IMR-90 (cell line): Measurements from ENCODE around the gene FOXM1. TPM values are rescaled to one million over a fixed set of nuclear protein-coding genes. Genes with fewer than 3 reads are reported as not detected.

ENCODE experiments used
- ATAC-seq: fragments of 200-7000 bp; cut with Tn5 transposase; 2 replicates; pipeline ENCODE4 v1.9.1; 2020; ENCODE audit warnings: low read depth, mild to moderate bottlenecking, moderate library complexity
- BruUV-seq: library from RNA; stranded (reverse); fragments of 400-500 nt; replicated peaks from 2 replicates; lab custom pipeline; 2021; lab: Mats Ljungman, UMichigan
- CTCF ChIA-PET: fragments of 300-600 bp; formaldehyde crosslinking; extraction: SDS; loops from one replicate; lab custom pipeline; 2021; ENCODE audit warnings: antibody characterized with exemption; lab: Yijun Ruan, JAX
- POLR2A ChIA-PET: fragments of 300-600 bp; sonication (Branson Sonifier 250); formaldehyde crosslinking; loops from one replicate; lab custom pipeline; 2022; ENCODE audit warnings: antibody characterized with exemption; ENCODE audit not compliant: unreplicated experiment; lab: Charles Lee
- DNase-seq: peaks from one replicate; pipeline ENCODE4 v3.0.0; 2013
- H2AFZ ChIP-seq: replicated peaks from 2 replicates; pipeline ENCODE3; 2013; ENCODE audit warnings: low read length, mild to moderate bottlenecking; ENCODE audit not compliant: poor library complexity
- H2AK5ac ChIP-seq: 2 replicates; pipeline ENCODE4 v1.6.1; 2013; ENCODE audit warnings: low read depth, low read length, inconsistent platforms
- H2AK9ac ChIP-seq: replicated peaks from 2 replicates; pipeline ENCODE3; 2013; ENCODE audit warnings: mild to moderate bottlenecking, low read depth, low read length, moderate library complexity; ENCODE audit not compliant: poor library complexity
- H2BK120ac ChIP-seq: 2 replicates; pipeline ENCODE4 v1.6.1; 2013; ENCODE audit warnings: low read depth, low read length, inconsistent platforms
- H2BK15ac ChIP-seq: 3 replicates; pipeline ENCODE4 v1.6.1; 2013; ENCODE audit warnings: low read depth, low read length, inconsistent platforms
- H2BK20ac ChIP-seq: 2 replicates; pipeline ENCODE4 v1.6.1; 2013; ENCODE audit warnings: low read depth, mild to moderate bottlenecking, inconsistent platforms, low read length, moderate library complexity
- H2BK5ac ChIP-seq: 2 replicates; pipeline ENCODE4 v1.6.1; 2013; ENCODE audit warnings: mild to moderate bottlenecking, low read depth, low read length, inconsistent platforms; ENCODE audit not compliant: poor library complexity, severe bottlenecking
- H3K14ac ChIP-seq: replicated peaks from 2 replicates; pipeline ENCODE4 v1.6.1; 2013; ENCODE audit warnings: low read depth, low read length, inconsistent platforms
- H3K18ac ChIP-seq: 2 replicates; pipeline ENCODE4 v1.6.1; 2013; ENCODE audit warnings: low read depth, low read length, control low read depth
- H3K23ac ChIP-seq: 2 replicates; pipeline ENCODE4 v1.6.1; 2013; ENCODE audit warnings: low read depth, low read length, inconsistent platforms
- H3K27ac ChIP-seq: 2 replicates; pipeline ENCODE4 v1.5.1; 2013; ENCODE audit warnings: mild to moderate bottlenecking, control low read depth, low read length; ENCODE audit not compliant: insufficient read depth
- H3K27me3 ChIP-seq: 2 replicates; pipeline ENCODE4 v1.6.1; 2013; ENCODE audit warnings: low read length; ENCODE audit not compliant: control insufficient read depth, insufficient read depth
- H3K36me3 ChIP-seq: 2 replicates; pipeline ENCODE4 v1.6.1; 2013; ENCODE audit warnings: low read length, mixed read lengths; ENCODE audit not compliant: control insufficient read depth, insufficient read depth
- H3K4ac ChIP-seq: 2 replicates; pipeline ENCODE4 v1.6.1; 2013; ENCODE audit warnings: low read depth, low read length, inconsistent platforms
- H3K4me1 ChIP-seq: 2 replicates; pipeline ENCODE4 v1.6.1; 2013; ENCODE audit warnings: low read length, mixed read lengths; ENCODE audit not compliant: control insufficient read depth, insufficient read depth
- H3K4me2 ChIP-seq: 2 replicates; pipeline ENCODE4 v1.6.1; 2013; ENCODE audit warnings: low read depth, mild to moderate bottlenecking, control low read depth, low read length, moderate library complexity
- H3K4me3 ChIP-seq: 2 replicates; pipeline ENCODE4 v1.5.1; 2013; ENCODE audit warnings: low read depth, mild to moderate bottlenecking, control low read depth, low read length, moderate library complexity; ENCODE audit not compliant: insufficient read depth
- H3K56ac ChIP-seq: 2 replicates; pipeline ENCODE4 v1.6.1; 2013; ENCODE audit warnings: low read length, inconsistent platforms; ENCODE audit not compliant: insufficient read depth; ENCODE audit errors: extremely low read depth
- H3K79me1 ChIP-seq, 2 experiments: 2 replicates each; pipeline ENCODE4 v1.6.1; 2013; ENCODE audit warnings: low read length in 2 of 2, inconsistent platforms in 1 of 2, low read depth in 1 of 2
- H3K9ac ChIP-seq: 2 replicates; pipeline ENCODE4 v1.6.1; 2013; ENCODE audit warnings: low read depth, low read length, control low read depth
- H3K9me1 ChIP-seq: 2 replicates; pipeline ENCODE4 v1.6.1; 2013; ENCODE audit warnings: low read length, inconsistent platforms; ENCODE audit not compliant: insufficient read depth
- H3K9me3 ChIP-seq: 2 replicates; pipeline ENCODE4 v1.6.1; 2013; ENCODE audit warnings: low read length; ENCODE audit not compliant: control insufficient read depth, insufficient read depth
- H4K20me1 ChIP-seq: 2 replicates; pipeline ENCODE4 v1.6.1; 2013; ENCODE audit warnings: low read length, inconsistent platforms; ENCODE audit not compliant: insufficient read depth
- H4K5ac ChIP-seq: 2 replicates; pipeline ENCODE4 v1.6.1; 2013; ENCODE audit warnings: mild to moderate bottlenecking, low read depth, low read length, control low read depth
- H4K8ac ChIP-seq, 2 experiments: 2 replicates each; pipeline ENCODE4 v1.6.1; 2013; ENCODE audit warnings: low read depth in 2 of 2, low read length in 2 of 2, control low read depth in 1 of 2, inconsistent platforms in 1 of 2
- H4K91ac ChIP-seq: 2 replicates; pipeline ENCODE4 v1.6.1; 2013; ENCODE audit warnings: low read depth, low read length, inconsistent platforms; ENCODE audit not compliant: insufficient read depth
- MAFK ChIP-seq: IDR thresholded peaks from 2 replicates; pipeline ENCODE4 v1.6.1; 2012; ENCODE audit warnings: low read depth, low read length, improper control_type of control experiment
- RCOR1 ChIP-seq: IDR thresholded peaks from 2 replicates; pipeline ENCODE4 v1.6.1; 2012; ENCODE audit warnings: mild to moderate bottlenecking, low read length, improper control_type of control experiment; ENCODE audit not compliant: insufficient replicate concordance
- SMC3 ChIP-seq: fragments of 150-350 bp; IDR thresholded peaks from 2 replicates; pipeline ENCODE4 v1.6.1; 2016; ENCODE audit warnings: low read depth, mild to moderate bottlenecking, antibody characterized with exemption, low read length, moderate library complexity
- USF2 ChIP-seq: fragments of 150-350 bp; IDR thresholded peaks from 2 replicates; pipeline ENCODE4 v1.6.1; 2017; ENCODE audit warnings: mild to moderate bottlenecking, antibody characterized with exemption, low read length, low read depth
- WGBS, 2 experiments: methylation state at CpG; one replicate each; pipeline versions ENCODE4 v1.1.5 to v1.1.7; 2013; ENCODE audit warnings: missing lambda C conversion rate in 2 of 2; ENCODE audit not compliant: insufficient read length in 1 of 2; ENCODE audit errors: extremely low coverage in 2 of 2; 5-methylcytosine and 5-hydroxymethylcytosine counted together
- dilution Hi-C: fragments of 300-500 bp; cut with HindIII; formaldehyde crosslinking; loops from one replicate; pipeline ENCODE4 v1.14.3; 2018; ENCODE audit warnings: low sequenced_read_pairs; ENCODE audit not compliant: unreplicated experiment
- in situ Hi-C: fragments of 300-500 bp; cut with MboI; formaldehyde crosslinking; loops from 3 replicates; pipeline ENCODE4 v1.14.3; 2019; ENCODE audit warnings: low sequenced_read_pairs, inconsistent platforms, mixed read lengths
- intact Hi-C: fragments of 100-400 bp; cut with micrococcal nuclease; formaldehyde crosslinking; loops from 2 replicates; pipeline ENCODE4 v1.10.0; 2022
- polyA plus RNA-seq, 3 experiments: library from polyadenylated mRNA; depleted of rRNA; stranded (reverse); fragments of >200 nt; gene quantifications; 2 replicates each; pipeline ENCODE4 v1.2.3, GENCODE V29; 2012; ENCODE audit warnings: low replicate concordance in 1 of 3
- total RNA-seq: library from RNA; depleted of rRNA; stranded (reverse); fragments of >200 nt; gene quantifications from 2 replicates; pipeline ENCODE4 v1.2.3, GENCODE V29; 2012

Gene FOXM1
- total and polyA plus RNA-seq, 2 of the 4 experiments (the other 2 are of a cell fraction) = 14.9 to 29.3 TPM

DNA sequence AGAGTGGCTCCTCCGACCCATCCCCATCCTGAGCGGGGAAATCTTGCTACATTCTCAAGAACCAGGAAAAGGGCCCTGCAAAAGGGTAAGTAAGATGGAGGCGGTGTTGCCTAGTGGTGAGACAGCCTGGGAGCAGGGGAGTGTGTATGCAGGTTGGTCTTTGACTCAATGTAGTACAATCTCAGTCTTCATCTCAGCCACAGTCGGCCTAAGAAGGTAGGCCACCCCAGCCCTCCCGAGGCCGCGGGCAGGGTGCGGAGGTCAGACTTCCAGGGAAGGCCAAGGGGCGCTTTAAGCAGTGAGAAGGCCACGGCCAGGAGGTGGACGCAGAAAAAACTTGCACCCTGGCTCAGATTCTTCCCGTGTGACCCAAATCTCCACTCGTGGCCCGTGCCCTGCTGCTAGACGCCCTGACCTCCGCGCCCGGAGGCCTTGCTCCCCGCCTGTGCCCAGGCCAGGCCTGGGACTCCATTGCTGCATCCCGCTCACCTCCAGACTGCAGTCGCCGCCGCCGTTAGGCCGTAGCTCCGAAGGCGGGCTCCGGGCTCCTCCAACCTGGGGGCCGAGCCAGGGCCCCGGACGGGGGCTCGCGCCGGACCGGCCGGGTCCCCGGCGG is 435 bp downstream of the FOXM1 start:
- intact Hi-C loops = no loop called here
- Histone ChIP-seq H3K4ac (peak overlapping the region; percentile 59), H3K56ac (peak overlapping the region; percentile 83), H2BK20ac (no peak overlapping the region), H2AK9ac (peak overlapping the region; percentile 97), H2AK5ac (peak overlapping the region; percentile 82), H3K27me3 (no peaks in the 10 kb centered on the region), H3K18ac (no peak overlapping the region), H2AFZ (peak overlapping the region; percentile 98), H2BK120ac (peak overlapping the region; percentile 28; the same call in 1 of the 2 replicates), H3K4me1 (peaks cover 6% of the 10 kb centered on the region), H3K9ac (peak overlapping the region; percentile 70), H3K23ac (peak overlapping the region; percentile 85), H2BK15ac (no peak overlapping the region), H3K4me3 (peak overlapping the region; percentile 82), H4K5ac (peak overlapping the region; percentile 71), H3K79me1 (peaks cover 40 to 62% of the 10 kb centered on the region in 2 experiments), H4K8ac (peak overlapping the region; percentile 84 to 88), H4K20me1 (no peaks in the 10 kb centered on the region; the same call in 1 of the 2 replicates), H3K9me1 (peaks cover 6% of the 10 kb centered on the region), H2BK5ac (peak overlapping the region; percentile 60), H3K14ac (peak overlapping the region; percentile 70), H3K4me2 (peak overlapping the region; percentile 89), H4K91ac (peak overlapping the region; percentile 73), H3K36me3 (no peaks in the 10 kb centered on the region), H3K27ac (peak overlapping the region; percentile 75), H3K9me3 (no peaks in the 10 kb centered on the region)
- ChIA-PET POLR2A (interaction anchor here (0.6 kb wide), 1 partner anchor 42 kb away, joined by 8 read pairs; no protein-coding TSS in a partner anchor), CTCF (no interaction called here)
- TF ChIP-seq SMC3 (no peak), RCOR1 (no peak), MAFK (no peak), USF2 (no peak)
- 0% methylated on average over 8 of the region's 38 CpGs; no CpG with 5 or more reads in 1 of the 2 experiments for WGBS, 2 experiments
- DNase-seq = no peak
- ATAC-seq = peak; percentile 77
- no TSS peak for BruUV-seq
- in situ Hi-C loops = no loop called here
- dilution Hi-C loops = no loop called here
